Jurkat, Clone E6-1 (cell line): ENCODE data around the gene CRYL1.

ENCODE experiments used
- DNase-seq: peaks from one replicate; pipeline ENCODE4 v3.0.0-alpha.2; 2011; ENCODE audit warnings: low read depth, low spot score
- H3K4me3 ChIP-seq: 2 replicates; pipeline ENCODE4 v1.5.1; 2011; ENCODE audit warnings: mild to moderate bottlenecking, low read length, control low read depth, moderate library complexity

The CRYL1 gene

DNA sequence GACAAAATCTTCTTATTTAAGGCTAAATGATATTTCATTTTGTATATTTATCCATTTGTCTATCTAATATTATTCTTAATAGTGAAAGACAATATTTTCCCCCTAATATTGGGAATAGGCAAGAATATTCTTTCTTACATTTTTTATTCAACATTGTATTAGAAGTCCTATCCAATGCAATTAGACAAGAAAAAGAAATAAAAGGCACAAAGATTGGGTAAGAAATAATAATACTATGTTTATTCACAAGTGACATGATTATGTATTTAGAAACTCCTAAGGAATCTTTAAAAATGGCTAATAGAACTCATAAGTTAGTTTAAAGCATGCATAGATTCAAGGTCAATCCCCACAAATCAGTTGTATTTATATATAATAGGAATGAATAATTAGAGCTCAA, 11.3 kb upstream of the CRYL1 start:
- DNase-seq: no peak
- H3K4me3 ChIP-seq: no peak overlapping the region

DNA sequence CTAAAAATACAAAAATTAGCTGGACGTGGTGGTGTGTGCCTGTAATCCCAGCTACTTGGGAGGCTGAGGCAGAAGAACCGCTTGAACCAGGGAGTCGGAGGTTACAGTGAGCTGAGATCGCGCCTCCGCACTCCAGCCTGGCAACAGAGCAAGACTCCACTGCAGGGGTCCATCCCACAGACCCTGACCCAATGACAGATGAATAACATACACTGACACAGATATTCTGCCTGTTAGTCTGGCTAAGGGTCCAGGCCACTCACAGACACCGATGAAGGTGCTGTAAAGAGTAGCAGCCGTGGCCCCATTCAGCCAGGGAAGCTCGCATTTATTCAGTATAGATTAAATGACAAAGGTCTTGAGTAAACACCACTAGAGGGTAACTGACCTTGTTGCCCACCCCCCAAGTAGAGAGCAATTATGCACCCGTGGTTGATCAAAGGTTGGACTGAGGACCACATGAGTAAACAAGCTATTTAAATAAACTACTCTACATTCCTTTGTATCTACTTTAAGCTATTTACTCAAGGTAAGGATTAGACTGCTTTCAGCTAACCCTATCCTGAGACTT, 8.5 kb upstream of the CRYL1 start:
- DNase-seq: no peak

DNA sequence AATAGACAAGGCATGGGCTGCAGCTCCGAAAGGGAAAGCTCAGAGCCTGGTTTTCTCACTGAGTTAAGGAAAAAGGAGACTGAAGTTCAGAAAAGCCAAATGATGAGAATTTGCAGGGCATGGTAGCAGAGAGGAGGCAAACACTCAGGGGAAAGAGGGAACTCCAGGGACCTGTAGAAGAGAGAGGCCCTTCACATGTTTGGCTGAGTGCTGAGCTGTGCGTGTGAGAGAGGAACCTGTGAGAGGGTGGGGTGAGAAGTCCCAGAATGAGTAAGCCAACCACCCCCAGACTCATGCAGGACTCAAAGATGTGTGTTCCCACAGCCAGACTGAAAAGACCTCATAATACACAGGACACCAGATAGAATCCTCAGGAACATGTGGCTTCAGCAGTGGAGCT, 2.8 kb upstream of the CRYL1 start:
- DNase-seq: no peak
- no peak overlapping the region for H3K4me3 ChIP-seq

More for the DNA sequence above, 8.5 kb upstream of the CRYL1 start:
- no peak overlapping the region for H3K4me3 ChIP-seq

DNA sequence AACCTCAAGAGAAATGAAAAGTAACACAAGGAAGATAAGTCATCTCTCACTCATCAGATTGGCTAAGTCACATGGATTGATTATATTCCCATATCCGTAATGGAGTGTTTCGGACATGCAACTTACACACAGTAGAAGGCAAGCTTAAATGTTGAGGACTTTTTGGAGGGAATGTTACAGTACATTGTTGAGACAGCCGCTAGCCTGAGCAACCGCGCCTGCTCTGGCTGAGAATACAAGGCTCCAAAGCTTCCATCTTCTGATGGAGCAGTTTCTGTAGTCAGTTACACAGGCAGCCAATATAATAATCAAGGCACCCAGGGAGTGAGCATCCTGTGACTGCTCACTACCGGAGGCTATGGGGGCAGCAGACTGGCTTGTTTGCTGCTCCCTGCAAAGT, 1.0 kb upstream of the CRYL1 start:
- no peak for DNase-seq
- peak overlapping the region; percentile 81 for H3K4me3 ChIP-seq

DNA sequence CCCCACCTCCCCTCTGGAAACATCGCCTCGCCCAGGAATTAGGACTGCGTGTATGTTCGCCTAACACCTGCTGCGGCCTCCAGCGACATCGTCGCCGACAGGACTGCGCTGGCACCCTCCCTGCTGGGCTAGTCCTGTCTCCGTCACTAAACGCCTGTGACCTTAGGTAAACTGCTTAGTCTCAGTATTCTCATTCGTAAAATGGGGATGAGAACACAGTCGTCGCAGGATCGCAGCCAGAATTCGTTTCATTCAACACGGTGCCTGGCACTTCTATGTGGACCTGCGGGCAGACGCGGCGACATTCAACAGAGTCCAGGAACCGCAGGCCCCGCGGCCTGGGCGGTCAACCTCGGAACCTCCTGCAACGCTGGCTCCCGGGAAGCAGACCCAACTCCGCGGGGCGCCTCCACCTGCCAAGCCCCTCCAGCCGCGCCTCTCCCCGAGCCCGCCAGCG, 485 bp downstream of the CRYL1 start:
- no peak for DNase-seq
- H3K4me3 ChIP-seq: peak overlapping the region; percentile 81

DNA sequence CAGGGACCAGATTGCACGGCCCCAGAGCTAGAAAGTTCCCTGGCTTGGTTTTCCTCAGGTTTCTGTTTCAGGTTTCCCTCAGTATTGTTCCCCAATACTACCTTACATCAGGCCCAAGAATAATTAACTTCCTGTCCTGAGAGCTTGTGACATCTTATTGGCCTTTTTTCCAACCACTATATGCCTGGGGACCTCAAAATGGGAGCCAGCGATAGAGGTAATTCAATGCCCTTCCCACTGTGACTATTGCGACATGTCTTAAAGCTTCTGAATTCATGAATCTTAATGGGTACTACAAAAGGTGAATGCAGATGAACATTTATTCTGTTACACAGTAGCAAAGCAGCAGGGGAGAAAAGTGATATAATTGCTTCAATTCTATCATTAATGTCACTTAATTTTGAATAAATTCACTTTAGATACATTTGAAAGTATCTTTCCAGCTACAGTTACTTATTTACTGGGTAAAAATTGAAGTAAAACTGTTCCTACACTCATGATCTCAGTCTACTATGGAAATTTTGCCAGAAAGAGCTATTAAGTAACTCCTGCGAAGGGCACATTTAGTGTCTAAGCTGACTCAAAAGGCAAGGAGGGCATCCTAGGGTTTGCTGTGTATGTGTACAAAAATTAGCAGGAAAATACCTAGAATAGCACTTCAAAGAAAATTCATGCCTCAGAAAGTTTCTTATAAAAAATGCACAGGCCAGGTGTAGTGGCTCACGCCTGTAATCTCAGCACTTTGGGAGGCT, 4.1 kb downstream of the CRYL1 start:
- no peak for DNase-seq
- no peak overlapping the region for H3K4me3 ChIP-seq

DNA sequence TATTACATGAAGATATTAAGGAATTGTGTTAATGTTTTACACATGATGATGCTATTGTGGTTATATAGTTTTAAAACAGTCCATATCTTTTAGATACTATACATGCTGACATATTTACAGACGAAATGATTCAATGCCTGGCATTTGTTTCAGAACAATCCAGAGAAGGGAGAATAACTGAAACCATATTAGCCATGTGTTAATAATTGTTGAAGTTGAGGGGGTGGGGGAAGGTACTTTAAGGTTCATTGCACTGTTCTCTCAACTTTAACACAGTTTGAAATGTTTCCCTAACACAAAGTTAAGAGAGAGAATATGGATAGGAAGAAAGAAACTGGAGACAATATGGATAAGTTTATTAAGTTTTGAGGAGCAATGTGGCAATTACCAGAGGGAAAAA, 5.8 kb downstream of the CRYL1 start:
- H3K4me3 ChIP-seq: no peak overlapping the region
- no peak for DNase-seq

DNA sequence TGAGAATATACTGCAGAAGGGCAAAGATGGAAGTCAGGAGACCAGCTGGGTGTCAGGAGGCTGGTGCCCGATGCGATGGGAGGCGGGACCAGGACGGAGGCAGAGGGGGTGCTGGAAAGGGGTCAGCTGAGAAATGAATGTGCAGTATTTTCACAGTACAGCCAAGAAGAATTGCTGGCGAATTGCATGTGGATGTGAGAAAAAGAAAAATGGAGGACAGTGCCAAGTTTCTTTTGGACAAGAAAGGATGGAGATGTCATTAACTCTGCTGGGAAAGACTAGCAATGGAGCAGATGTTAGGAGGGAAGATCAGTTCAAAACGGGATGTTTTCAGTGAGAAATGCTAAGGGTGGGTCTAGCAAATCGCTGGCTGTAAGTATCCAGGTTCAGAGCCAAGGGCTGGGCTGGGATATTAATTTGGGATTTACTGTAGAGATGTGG, 7.0 kb downstream of the CRYL1 start:
- no peak for DNase-seq

DNA sequence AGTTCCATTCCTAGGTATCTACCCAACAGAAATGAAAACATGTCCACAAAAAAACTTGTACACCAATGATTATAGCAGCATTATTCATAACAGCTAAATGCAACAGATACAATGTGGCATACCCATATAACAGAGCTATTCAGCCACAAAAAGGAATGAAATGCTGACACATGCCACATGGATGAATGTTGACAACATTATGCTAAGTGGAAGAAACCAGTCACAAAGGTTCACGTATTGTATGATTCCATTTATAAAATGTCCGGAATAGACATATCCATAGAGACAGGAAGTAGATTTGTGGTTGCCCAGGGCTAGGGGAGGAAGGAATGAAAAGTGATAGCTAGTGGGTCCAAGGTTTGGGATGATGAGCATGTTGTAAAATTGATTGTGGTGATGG, 10.8 kb downstream of the CRYL1 start:
- H3K4me3 ChIP-seq: no peak overlapping the region
- no peak for DNase-seq

More for the DNA sequence above, 7.0 kb downstream of the CRYL1 start:
- no peak overlapping the region for H3K4me3 ChIP-seq

DNA sequence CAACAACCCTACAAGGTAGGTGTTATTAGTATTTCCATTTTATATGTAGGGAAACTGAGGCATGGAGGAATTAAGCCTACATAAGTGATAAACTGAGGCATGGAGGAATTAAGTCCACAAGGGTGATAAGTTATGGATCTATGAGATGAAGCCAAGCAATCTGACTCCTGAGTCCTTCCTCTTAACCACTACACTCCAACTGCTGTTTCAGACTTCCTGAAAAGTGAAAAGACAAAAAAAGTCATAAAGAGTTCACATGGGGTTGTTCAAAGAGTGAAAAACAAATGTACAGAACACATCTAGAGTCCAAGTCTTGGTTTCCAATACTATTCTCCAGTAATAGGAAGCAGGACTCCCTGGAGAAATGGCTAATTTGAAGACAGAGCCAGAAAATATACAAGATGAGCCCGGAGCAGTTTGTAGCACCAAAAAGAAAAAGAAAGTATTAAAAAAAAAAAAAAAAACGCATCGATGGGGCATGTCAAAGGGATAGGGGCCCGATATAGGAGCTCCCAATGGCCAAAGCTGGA, 12.1 kb downstream of the CRYL1 start:
- no peak for DNase-seq
- no peak overlapping the region for H3K4me3 ChIP-seq

DNA sequence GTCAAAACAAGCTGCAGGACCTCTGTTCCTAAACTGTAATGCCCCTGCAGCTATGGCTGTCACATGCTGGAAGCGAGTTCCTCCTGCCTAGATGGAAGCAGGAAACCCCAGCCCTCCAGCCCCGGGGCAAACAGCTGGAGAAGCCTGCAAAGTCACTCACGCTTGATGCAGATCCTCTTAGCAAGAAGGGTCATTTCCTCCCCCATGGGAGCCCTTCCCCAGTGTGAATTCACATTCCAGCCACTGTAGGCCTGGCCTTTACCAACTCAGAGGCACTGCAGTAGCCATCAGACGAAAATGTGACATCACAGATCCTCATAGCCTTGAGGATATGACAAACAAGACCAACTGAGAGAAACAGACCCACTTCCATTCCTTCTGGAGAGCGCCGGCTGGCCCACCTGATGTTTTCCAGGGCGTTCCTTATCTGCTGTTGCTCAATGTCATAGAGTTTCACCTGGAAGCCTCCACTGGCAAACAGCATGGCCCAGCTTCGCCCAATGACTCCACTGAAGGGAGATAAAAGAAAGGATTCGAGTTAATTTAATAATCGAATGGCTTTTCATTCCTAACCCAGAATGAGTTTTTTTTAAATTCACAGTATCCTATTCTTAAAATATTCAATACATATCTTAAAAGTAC, 13.5 kb downstream of the CRYL1 start:
- no peak overlapping the region for H3K4me3 ChIP-seq
- DNase-seq: no peak

DNA sequence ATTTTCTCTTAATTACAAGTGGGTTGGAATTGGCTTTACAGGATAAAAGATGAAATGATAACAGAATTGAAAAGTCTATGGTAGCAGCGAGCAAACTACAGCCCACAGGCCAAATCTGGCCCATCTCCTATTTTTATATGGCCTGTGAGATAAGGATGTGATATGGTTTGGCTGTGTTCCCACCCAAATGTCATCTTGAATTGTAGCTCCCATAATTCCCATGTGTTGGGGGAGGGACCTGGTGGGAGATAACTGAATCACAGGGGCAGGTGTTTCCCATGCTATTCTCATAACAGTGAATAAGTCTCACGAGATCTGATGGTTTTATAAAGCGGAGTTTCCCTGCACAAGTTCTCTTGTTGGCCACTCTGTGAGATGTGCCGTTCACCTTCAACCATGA, 19.0 kb downstream of the CRYL1 start:
- DNase-seq: no peak
- H3K4me3 ChIP-seq: no peak overlapping the region

DNA sequence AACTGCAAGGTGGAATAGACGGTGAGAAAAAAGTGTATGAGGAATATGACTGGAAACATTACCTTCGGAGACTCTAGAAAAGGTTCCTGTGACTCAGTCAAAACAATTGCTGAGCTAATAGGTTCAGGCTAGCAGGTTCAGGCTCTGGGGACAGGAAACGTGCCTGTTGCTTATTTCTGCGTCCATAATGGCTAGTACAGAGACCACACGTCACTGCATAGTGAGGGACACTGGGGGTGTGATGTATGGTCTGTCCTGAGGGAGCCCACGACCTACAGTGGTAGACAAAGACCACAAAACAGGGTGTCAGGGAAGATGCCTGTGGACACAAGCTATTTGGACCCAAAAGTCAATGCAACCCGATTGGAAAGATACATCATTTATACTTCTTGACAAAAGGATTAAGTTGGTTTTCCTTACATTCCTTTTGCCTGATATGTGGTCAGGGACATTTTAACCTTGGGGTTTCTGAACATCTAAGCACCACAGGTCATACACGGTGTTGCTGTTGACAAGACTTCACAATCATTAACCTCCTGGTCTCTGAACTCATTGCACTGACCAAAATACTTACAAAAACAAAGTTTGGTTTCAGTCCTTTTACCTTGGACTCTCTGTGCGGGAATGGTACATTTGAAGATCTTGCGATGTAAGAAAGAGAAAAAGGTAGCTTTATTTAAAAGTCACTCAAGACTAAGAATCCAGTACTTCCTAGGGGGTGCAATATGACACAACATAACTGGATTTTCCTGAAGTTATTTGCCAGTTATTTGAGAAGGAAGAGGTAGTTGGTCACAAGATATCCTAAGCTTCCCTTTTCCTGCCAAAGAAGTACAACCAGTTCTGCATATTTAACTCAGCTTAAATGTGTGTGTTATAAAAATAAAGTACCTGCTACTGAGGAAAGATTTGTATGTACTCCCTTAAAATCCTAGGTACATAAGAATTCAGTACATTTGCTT, 20.0 kb downstream of the CRYL1 start:
- no peak overlapping the region for H3K4me3 ChIP-seq
- DNase-seq: no peak

DNA sequence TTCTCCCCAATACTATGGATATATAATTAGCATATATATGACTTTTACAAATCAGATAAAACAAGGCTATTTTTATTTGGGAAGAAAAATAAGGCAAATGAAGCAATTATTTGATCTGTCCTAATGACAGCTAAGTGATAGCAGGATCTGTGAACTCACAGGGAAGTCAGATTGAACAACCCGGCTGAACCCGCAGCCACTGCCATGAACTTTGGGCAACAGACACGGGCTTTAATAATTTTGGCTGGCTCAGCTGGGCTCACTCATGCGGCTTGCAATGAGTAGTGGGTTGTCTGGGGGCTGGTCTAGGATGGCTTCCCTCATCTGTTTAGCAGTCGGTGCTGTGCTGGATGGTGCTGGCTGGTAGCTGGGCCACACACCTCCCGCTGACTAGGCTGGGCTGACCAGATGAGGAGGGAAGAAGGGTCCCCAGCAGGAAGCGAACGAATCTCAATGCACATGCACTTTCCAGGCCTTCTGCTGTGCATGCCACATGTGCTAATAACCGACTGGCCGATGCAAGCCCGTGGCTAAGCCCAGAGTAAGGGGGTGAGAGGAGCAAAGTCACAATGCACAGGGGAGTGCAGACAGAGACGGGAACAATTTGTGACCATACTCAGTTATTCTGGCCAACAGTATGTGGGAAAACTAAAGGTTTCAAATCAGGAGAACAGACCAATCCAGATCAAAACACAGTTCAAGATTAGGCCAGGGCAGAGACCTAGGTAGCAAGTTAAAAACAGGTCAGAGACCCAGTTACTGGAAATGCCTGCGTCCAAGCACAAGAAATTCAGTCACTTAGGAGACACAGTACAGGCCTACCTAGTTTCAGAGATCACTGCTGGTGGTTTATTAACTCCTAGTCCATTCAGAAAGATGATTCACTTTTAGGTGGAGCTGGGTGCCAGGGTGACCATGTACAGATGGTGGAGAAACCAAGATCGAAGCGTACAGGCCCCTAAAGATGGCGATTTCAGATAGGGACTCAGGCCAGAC, 22.3 kb downstream of the CRYL1 start:
- H3K4me3 ChIP-seq: no peak overlapping the region
- DNase-seq: no peak

DNA sequence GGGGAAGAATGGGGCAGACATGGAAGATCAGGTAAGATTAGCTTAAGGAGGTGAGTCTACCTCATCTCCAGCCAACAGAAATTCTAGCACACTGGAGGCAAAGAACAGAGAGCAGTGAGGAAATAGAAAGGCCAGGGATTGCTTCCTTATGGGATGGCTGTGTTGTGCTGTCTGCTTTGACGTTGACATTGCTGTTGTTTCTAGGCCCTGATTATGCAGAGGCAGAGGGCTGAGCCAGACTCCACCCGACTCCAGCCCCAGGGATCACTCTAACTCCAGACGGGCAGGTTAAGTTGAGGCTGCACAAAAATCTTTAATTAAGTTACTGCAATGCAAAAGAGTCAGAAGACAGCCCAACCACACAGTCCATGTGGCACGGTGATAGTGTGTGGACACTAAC, 24.1 kb downstream of the CRYL1 start:
- no peak overlapping the region for H3K4me3 ChIP-seq
- no peak for DNase-seq

DNA sequence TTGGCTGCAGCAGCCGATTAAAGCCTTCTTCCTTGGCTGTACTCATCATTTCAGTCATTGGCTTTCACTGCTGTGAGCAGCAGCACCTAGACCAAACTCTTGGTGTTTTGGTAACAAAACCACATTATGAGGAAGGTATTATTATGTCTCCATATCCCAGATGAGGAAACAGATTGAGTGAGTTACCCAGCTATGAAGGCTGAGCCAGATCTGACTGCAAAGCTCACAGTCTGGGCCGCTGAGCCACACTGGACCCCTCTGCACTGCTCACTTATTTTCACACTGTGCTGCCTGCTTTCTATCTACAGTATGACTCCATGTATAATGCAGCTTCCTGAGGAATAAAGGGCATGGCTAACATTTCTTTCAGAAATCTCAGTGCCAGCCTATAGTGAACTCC, 24.5 kb downstream of the CRYL1 start:
- DNase-seq: no peak
- no peak overlapping the region for H3K4me3 ChIP-seq

DNA sequence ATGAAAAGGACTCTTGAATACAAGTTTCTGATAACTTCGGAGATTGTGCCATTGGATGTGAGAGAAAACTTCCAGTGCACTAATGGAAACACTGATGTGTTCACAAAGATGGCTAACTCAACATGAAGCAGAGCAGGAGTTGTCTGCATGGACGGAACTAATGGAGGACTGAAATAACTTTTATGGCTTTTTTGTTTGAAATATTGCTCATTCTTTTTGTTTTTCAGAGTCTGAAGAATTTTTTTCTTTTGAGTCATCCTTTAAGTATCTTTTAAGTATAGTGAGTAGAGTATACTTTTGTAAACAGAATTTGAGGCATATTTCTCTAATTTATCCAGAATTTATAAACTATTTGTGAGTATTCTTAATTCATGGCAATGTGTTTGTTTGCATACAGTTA, 25.7 kb downstream of the CRYL1 start:
- no peak overlapping the region for H3K4me3 ChIP-seq
- DNase-seq: no peak

DNA sequence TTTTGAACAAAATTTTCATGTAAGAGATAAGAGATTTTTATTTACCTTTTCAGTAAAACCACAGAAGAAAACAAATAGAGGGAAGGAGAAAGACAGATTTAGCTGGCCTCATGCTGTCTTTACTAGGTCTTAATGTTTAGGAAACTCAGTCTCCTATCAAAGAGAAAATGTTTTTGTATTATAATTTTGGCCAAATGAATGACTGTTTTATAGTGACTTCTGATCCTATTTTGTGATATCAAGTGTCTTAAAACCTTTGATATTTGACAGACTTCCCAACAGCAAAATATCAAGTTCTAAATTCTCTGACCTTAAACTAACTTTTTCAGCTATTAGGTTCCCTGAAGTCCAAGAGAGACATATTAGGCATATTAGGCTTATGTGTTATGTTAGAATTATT, 27.0 kb downstream of the CRYL1 start:
- no peak overlapping the region for H3K4me3 ChIP-seq
- DNase-seq: no peak
